DMS153 treated with DMSO at 0.1 percent for 48 hours (cell line): Measurements from ENCODE around the gene HSPBP1.

Experiments
- DNase-seq: peaks from one replicate; lab custom pipeline; 2025; ENCODE audit not compliant: unreplicated experiment; lab: John Stamatoyannopoulos, UW

Gene HSPBP1

GRCh38 chr19:55223291-55224037 is 56.4 kb downstream of the HSPBP1 start:
- DNase-seq: no peak

GRCh38 chr19:55220525-55220924 is 59.4 kb downstream of the HSPBP1 start:
- no peak for DNase-seq

DNA sequence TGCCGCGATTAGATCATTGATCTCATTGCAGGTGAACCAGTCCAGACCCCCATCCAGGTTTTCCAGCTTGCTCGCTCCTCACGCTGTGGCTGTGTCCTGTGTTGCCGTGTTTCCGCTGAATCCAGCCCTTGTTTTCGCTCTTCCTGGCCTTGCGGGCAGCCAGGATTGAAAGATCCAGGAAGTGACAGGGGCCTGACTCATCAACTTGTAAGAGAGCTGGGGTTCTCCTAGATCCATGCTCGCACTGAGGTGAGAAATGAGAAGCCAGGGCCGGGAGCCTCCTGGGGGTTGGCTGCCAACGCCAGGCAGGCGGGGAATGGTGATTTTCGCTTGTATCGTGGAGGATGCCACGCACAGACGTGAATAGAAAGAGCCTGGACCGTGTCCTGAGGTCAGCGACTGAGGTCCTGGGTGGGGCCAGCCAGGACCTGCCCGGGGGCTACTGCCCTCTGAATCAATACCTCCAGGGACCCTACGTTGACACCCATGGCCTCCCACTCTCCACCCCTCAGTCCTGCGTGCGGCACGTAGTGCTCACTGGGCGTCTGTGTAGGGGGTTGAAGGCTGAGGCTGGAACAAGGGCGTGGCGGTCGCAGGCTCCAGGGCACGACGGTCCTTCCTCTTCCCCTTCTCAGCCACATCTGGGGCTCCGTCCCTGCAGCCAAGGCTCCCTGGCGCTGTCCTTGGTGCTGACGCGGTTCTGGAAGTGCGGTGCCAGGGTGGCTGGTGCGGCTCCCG is 63.3 kb downstream of the HSPBP1 start:
- peak; percentile 91 for DNase-seq

DNA sequence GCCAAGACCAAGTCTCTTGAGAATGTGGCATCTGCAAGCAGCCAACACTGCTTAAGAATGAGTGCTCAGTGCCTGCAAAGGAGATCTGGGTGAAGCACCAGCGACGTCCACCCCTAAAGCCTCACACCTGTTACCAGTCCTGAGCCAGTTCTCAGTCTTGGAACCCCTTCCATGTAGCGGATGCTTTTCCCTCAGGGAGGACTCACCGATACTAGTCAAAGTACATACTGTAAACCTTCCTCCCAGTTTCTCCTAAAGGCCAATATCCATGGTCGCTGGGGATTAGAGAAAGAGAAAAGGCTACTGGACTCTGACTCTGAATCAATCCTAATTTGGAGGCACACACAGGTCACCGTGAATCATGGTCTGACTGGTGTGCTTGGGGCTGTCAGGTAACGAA is 66.4 kb downstream of the HSPBP1 start:
- DNase-seq: no peak

GRCh38 chr19:55212447-55212846 is 67.5 kb downstream of the HSPBP1 start:
- peak; percentile 74 for DNase-seq
